ENCODE measurements around the gene TERB1. TPM values are rescaled to one million over a fixed set of nuclear protein-coding genes. Genes with fewer than 3 reads are reported as not detected.

TERB1 gene
- total RNA-seq, 1 experiment from 2014 or later, result not detected

DNA sequence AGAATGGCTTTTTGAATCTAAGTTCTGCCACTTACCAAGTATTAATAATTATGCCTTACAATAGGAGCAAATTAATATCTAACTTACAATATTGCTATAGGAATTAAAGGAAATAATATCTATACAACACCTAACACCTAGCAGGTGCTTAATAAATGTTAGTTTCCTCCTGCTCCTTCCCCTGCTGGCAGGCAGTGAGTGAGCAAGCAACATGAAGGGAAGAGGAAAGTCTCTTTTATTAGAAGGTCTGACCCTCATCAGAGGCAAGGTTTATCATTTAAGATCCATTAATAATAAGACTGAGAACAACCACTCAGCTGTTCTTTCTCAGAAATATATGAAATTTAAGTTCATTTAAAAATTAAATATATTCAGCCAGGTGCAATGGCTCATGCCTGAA, 43.3 kb downstream of the TERB1 start:
- ChIA-PET CTCF (interaction anchor here (1.6 kb wide), 1 partner anchor 18 kb away, joined by 4 read pairs; no protein-coding TSS in a partner anchor), POLR2A (no interaction called here)
- no peak for DNase-seq (ENCODE audit: low spot score)
- ATAC-seq, result no peak
- no peaks in the 10 kb centered on the region for H3K36me3 Mint-ChIP-seq
- H3K9me3 Mint-ChIP-seq, result no peaks in the 10 kb centered on the region
- H3K27me3 Mint-ChIP-seq (ENCODE audit: low read depth), result peaks cover 11% of the 10 kb centered on the region
- no peaks in the 10 kb centered on the region for H3K4me1 Mint-ChIP-seq
- no peak overlapping the region for H3K4me3 Mint-ChIP-seq
- TF ChIP-seq MXD4 (CRISPR knock-in tag; IDR thresholded peaks at IDR 0.05; ENCODE audit: borderline replicate concordance), result no peak
- no peak for TF ChIP-seq TP53 (CRISPR knock-in tag; IDR thresholded peaks at IDR 0.05)
- TF ChIP-seq, protein P1, sequence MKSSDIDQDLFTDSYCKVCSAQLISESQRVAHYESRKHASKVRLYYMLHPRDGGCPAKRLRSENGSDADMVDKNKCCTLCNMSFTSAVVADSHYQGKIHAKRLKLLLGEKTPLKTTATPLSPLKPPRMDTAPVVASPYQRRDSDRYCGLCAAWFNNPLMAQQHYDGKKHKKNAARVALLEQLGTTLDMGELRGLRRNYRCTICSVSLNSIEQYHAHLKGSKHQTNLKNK (CRISPR knock-in tag; IDR thresholded peaks at IDR 0.05), result no peak
- TF ChIP-seq, protein P2, sequence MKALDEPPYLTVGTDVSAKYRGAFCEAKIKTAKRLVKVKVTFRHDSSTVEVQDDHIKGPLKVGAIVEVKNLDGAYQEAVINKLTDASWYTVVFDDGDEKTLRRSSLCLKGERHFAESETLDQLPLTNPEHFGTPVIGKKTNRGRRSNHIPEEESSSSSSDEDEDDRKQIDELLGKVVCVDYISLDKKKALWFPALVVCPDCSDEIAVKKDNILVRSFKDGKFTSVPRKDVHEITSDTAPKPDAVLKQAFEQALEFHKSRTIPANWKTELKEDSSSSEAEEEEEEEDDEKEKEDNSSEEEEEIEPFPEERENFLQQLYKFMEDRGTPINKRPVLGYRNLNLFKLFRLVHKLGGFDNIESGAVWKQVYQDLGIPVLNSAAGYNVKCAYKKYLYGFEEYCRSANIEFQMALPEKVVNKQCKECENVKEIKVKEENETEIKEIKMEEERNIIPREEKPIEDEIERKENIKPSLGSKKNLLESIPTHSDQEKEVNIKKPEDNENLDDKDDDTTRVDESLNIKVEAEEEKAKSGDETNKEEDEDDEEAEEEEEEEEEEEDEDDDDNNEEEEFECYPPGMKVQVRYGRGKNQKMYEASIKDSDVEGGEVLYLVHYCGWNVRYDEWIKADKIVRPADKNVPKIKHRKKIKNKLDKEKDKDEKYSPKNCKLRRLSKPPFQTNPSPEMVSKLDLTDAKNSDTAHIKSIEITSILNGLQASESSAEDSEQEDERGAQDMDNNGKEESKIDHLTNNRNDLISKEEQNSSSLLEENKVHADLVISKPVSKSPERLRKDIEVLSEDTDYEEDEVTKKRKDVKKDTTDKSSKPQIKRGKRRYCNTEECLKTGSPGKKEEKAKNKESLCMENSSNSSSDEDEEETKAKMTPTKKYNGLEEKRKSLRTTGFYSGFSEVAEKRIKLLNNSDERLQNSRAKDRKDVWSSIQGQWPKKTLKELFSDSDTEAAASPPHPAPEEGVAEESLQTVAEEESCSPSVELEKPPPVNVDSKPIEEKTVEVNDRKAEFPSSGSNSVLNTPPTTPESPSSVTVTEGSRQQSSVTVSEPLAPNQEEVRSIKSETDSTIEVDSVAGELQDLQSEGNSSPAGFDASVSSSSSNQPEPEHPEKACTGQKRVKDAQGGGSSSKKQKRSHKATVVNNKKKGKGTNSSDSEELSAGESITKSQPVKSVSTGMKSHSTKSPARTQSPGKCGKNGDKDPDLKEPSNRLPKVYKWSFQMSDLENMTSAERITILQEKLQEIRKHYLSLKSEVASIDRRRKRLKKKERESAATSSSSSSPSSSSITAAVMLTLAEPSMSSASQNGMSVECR (CRISPR knock-in tag; IDR thresholded peaks at IDR 0.05; ENCODE audit: borderline replicate concordance), result no peak
- no peak for TF ChIP-seq ZNF232 (CRISPR knock-in tag; IDR thresholded peaks at IDR 0.05)
- H3K27ac Mint-ChIP-seq, result no peak overlapping the region

DNA sequence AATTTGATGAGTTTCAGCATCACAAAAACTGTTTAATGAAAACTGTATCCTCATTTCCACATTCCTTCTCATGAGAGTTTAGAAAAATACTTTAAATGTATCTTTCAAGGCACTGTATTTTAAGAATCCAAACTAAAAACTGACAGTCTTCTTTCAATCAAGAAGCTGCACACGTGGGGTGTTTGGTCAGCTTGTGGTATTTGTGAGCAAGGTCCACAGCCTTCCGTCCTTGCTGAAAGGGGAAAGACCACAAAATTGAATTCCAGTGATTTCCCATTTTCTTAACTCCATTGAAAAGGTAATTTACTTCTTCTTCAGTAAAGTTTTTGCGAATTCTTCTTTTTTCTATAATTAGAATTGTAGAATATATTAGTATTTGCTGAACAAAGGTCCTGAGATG, 46.6 kb downstream of the TERB1 start:
- TF ChIP-seq, protein P3, sequence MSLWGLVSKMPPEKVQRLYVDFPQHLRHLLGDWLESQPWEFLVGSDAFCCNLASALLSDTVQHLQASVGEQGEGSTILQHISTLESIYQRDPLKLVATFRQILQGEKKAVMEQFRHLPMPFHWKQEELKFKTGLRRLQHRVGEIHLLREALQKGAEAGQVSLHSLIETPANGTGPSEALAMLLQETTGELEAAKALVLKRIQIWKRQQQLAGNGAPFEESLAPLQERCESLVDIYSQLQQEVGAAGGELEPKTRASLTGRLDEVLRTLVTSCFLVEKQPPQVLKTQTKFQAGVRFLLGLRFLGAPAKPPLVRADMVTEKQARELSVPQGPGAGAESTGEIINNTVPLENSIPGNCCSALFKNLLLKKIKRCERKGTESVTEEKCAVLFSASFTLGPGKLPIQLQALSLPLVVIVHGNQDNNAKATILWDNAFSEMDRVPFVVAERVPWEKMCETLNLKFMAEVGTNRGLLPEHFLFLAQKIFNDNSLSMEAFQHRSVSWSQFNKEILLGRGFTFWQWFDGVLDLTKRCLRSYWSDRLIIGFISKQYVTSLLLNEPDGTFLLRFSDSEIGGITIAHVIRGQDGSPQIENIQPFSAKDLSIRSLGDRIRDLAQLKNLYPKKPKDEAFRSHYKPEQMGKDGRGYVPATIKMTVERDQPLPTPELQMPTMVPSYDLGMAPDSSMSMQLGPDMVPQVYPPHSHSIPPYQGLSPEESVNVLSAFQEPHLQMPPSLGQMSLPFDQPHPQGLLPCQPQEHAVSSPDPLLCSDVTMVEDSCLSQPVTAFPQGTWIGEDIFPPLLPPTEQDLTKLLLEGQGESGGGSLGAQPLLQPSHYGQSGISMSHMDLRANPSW (CRISPR knock-in tag; conservative IDR thresholded peaks at IDR 0.05; ENCODE audit: low read depth), result no peak
- TF ChIP-seq NR2C2 (CRISPR knock-in tag; IDR thresholded peaks at IDR 0.05) (no peak), GABPB1 (CRISPR knock-in tag; IDR thresholded peaks at IDR 0.05) (no peak), ATF1 (CRISPR knock-in tag; IDR thresholded peaks at IDR 0.05) (no peak), TCF7 (CRISPR knock-in tag; IDR thresholded peaks at IDR 0.05; ENCODE audit: low read depth) (no peak)
- TF ChIP-seq, protein P4, sequence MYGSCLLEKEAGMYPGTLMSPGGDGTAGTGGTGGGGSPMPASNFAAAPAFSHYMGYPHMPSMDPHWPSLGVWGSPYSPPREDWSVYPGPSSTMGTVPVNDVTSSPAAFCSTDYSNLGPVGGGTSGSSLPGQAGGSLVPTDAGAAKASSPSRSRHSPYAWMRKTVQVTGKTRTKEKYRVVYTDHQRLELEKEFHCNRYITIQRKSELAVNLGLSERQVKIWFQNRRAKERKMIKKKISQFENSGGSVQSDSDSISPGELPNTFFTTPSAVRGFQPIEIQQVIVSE (CRISPR knock-in tag; IDR thresholded peaks at IDR 0.05; ENCODE audit: borderline replicate concordance), result no peak
- TF ChIP-seq, protein P5, sequence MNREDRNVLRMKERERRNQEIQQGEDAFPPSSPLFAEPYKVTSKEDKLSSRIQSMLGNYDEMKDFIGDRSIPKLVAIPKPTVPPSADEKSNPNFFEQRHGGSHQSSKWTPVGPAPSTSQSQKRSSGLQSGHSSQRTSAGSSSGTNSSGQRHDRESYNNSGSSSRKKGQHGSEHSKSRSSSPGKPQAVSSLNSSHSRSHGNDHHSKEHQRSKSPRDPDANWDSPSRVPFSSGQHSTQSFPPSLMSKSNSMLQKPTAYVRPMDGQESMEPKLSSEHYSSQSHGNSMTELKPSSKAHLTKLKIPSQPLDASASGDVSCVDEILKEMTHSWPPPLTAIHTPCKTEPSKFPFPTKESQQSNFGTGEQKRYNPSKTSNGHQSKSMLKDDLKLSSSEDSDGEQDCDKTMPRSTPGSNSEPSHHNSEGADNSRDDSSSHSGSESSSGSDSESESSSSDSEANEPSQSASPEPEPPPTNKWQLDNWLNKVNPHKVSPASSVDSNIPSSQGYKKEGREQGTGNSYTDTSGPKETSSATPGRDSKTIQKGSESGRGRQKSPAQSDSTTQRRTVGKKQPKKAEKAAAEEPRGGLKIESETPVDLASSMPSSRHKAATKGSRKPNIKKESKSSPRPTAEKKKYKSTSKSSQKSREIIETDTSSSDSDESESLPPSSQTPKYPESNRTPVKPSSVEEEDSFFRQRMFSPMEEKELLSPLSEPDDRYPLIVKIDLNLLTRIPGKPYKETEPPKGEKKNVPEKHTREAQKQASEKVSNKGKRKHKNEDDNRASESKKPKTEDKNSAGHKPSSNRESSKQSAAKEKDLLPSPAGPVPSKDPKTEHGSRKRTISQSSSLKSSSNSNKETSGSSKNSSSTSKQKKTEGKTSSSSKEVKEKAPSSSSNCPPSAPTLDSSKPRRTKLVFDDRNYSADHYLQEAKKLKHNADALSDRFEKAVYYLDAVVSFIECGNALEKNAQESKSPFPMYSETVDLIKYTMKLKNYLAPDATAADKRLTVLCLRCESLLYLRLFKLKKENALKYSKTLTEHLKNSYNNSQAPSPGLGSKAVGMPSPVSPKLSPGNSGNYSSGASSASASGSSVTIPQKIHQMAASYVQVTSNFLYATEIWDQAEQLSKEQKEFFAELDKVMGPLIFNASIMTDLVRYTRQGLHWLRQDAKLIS (CRISPR knock-in tag; IDR thresholded peaks at IDR 0.05; ENCODE audit: borderline replicate concordance), result no peak
- TF ChIP-seq, protein P6, sequence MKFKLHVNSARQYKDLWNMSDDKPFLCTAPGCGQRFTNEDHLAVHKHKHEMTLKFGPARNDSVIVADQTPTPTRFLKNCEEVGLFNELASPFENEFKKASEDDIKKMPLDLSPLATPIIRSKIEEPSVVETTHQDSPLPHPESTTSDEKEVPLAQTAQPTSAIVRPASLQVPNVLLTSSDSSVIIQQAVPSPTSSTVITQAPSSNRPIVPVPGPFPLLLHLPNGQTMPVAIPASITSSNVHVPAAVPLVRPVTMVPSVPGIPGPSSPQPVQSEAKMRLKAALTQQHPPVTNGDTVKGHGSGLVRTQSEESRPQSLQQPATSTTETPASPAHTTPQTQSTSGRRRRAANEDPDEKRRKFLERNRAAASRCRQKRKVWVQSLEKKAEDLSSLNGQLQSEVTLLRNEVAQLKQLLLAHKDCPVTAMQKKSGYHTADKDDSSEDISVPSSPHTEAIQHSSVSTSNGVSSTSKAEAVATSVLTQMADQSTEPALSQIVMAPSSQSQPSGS (CRISPR knock-in tag; IDR thresholded peaks at IDR 0.05; ENCODE audit: borderline replicate concordance, low read depth), result no peak
- TF ChIP-seq, protein P7, sequence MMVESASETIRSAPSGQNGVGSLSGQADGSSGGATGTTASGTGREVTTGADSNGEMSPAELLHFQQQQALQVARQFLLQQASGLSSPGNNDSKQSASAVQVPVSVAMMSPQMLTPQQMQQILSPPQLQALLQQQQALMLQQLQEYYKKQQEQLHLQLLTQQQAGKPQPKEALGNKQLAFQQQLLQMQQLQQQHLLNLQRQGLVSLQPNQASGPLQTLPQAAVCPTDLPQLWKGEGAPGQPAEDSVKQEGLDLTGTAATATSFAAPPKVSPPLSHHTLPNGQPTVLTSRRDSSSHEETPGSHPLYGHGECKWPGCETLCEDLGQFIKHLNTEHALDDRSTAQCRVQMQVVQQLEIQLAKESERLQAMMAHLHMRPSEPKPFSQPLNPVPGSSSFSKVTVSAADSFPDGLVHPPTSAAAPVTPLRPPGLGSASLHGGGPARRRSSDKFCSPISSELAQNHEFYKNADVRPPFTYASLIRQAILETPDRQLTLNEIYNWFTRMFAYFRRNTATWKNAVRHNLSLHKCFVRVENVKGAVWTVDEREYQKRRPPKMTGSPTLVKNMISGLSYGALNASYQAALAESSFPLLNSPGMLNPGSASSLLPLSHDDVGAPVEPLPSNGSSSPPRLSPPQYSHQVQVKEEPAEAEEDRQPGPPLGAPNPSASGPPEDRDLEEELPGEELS (CRISPR knock-in tag; IDR thresholded peaks at IDR 0.05), result no peak
- CTCF ChIA-PET, result interaction anchor here (1.0 to 1.8 kb wide), 2 partner anchors 15 to 76 kb away, joined by 4 to 6 read pairs; partner anchors contain the start of gene NAE1
- POLR2A ChIA-PET, result no interaction called here
- Mint-ChIP-seq H3K4me1 (peaks cover 16% of the 10 kb centered on the region), H3K36me3 (peaks cover 7% of the 10 kb centered on the region), H3K4me3 (no peak overlapping the region), H3K9me3 (no peaks in the 10 kb centered on the region), H3K27ac (no peak overlapping the region), H3K27me3 (ENCODE audit: low read depth) (peaks cover 21% of the 10 kb centered on the region)
- no peak for DNase-seq (ENCODE audit: low spot score)
- no peak for ATAC-seq

Data from WTC11 (cell line).